Parathyroid adenoma (tissue), 2 donors: ENCODE measurements around the gene OCLN.
"Not testable (repeated sequence)": the region's sequence is repeated elsewhere in the genome, so short reads cannot be mapped to it uniquely, and the experiment has no call there.

Source experiments
- H2AFZ ChIP-seq: fragments of 300-600 bp; sonication (generic); one replicate; pipeline ENCODE4 v1.7.0; 2017; ENCODE audit warnings: antibody characterized with exemption, mild to moderate bottlenecking
- H3K27ac ChIP-seq: fragments of 300-600 bp; sonication (generic); one replicate; pipeline ENCODE4 v1.7.0; 2017
- H3K27me3 ChIP-seq: fragments of 300-600 bp; sonication (generic); one replicate; pipeline ENCODE4 v1.7.0; 2017; ENCODE audit warnings: low read length; ENCODE audit not compliant: control insufficient read depth, insufficient read depth
- H3K36me3 ChIP-seq: fragments of 300-600 bp; sonication (generic); one replicate; pipeline ENCODE4 v1.7.0; 2017; ENCODE audit warnings: low read length; ENCODE audit not compliant: control insufficient read depth, insufficient read depth
- H3K4me1 ChIP-seq: fragments of 300-600 bp; sonication (generic); one replicate; pipeline ENCODE4 v1.7.0; 2017; ENCODE audit warnings: control low read depth
- H3K4me2 ChIP-seq: fragments of 300-600 bp; sonication (generic); one replicate; pipeline ENCODE4 v1.7.0; 2017; ENCODE audit warnings: low read length
- H3K4me3 ChIP-seq: fragments of 300-600 bp; sonication (generic); one replicate; pipeline ENCODE4 v1.7.0; 2017; ENCODE audit warnings: low read depth, low read length
- H3K79me2 ChIP-seq: fragments of 300-600 bp; sonication (generic); one replicate; pipeline ENCODE4 v1.7.0; 2017; ENCODE audit warnings: control low read depth
- H3K9ac ChIP-seq: fragments of 300-600 bp; sonication (generic); one replicate; pipeline ENCODE4 v1.7.0; 2017; ENCODE audit warnings: mild to moderate bottlenecking
- H3K9me3 ChIP-seq: fragments of 300-600 bp; sonication (generic); one replicate; pipeline ENCODE4 v1.7.0; 2017; ENCODE audit warnings: low read length; ENCODE audit not compliant: control insufficient read depth
- TF ChIP-seq, protein P1 (sequence below): fragments of 300-600 bp; sonication (generic); IDR thresholded peaks from one replicate; pipeline ENCODE4 v1.7.0; 2017; ENCODE audit warnings: antibody characterized with exemption, mild to moderate bottlenecking
- donor health status: primary hyperparathyroidism.

Gene OCLN

DNA sequence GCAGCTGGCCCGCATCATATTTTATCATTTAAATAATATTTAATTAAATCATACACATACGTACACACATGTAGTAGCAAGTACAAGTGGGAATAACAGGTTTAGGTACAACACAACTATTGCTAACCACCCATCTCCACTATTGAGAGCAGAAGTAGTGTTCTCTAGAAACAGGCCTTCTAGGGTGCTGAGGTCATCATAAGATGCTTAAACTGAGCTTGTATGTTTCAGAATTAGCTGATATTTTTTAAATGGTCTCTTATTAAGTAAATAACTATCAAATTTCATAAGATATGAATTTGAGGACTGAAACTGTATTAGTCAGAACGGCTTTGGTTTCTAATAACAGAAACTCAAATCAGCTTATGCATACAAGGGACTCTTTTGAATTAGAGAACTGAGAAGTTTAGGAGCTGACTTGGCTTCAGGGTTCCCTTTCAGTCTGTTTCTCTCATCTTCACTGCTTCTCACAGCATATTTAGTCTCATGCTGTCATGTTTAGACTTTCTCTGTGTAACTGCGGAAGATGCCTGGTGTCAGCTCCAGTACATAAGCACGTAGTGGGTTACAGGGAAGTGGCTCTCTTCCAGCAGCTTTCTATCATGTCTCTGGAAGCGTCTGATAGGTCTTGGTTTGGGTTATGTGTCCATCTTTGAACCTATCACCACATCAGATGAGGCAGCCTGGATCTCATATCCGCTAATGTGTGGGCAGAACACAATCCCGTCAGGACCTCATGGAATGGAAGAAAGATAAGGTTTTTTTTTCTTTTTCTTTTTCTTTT is 25.0 kb upstream of the OCLN start:
- no peaks in the 10 kb centered on the region for H3K36me3 ChIP-seq
- no peak overlapping the region for H3K4me3 ChIP-seq
- TF ChIP-seq, protein P1, sequence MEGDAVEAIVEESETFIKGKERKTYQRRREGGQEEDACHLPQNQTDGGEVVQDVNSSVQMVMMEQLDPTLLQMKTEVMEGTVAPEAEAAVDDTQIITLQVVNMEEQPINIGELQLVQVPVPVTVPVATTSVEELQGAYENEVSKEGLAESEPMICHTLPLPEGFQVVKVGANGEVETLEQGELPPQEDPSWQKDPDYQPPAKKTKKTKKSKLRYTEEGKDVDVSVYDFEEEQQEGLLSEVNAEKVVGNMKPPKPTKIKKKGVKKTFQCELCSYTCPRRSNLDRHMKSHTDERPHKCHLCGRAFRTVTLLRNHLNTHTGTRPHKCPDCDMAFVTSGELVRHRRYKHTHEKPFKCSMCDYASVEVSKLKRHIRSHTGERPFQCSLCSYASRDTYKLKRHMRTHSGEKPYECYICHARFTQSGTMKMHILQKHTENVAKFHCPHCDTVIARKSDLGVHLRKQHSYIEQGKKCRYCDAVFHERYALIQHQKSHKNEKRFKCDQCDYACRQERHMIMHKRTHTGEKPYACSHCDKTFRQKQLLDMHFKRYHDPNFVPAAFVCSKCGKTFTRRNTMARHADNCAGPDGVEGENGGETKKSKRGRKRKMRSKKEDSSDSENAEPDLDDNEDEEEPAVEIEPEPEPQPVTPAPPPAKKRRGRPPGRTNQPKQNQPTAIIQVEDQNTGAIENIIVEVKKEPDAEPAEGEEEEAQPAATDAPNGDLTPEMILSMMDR: no peak
- H2AFZ ChIP-seq: no peak overlapping the region
- H3K27ac ChIP-seq: no peak overlapping the region
- no peaks in the 10 kb centered on the region for H3K79me2 ChIP-seq
- H3K9me3 ChIP-seq: no peaks in the 10 kb centered on the region
- no peaks in the 10 kb centered on the region for H3K27me3 ChIP-seq
- no peak overlapping the region for H3K4me2 ChIP-seq
- no peaks in the 10 kb centered on the region for H3K4me1 ChIP-seq
- no peak overlapping the region for H3K9ac ChIP-seq

GRCh38 chr5:69468631-69469030 is 24.0 kb upstream of the OCLN start:
- H3K4me1 ChIP-seq: no peaks in the 10 kb centered on the region
- no peaks in the 10 kb centered on the region for H3K27me3 ChIP-seq
- no peak overlapping the region for H3K4me2 ChIP-seq
- no peaks in the 10 kb centered on the region for H3K9me3 ChIP-seq
- H3K79me2 ChIP-seq: no peaks in the 10 kb centered on the region
- H3K4me3 ChIP-seq: no peak overlapping the region
- no peaks in the 10 kb centered on the region for H3K36me3 ChIP-seq
- TF ChIP-seq, protein P1: no peak
- H3K27ac ChIP-seq: no peak overlapping the region
- no peak overlapping the region for H2AFZ ChIP-seq
- H3K9ac ChIP-seq: no peak overlapping the region

DNA sequence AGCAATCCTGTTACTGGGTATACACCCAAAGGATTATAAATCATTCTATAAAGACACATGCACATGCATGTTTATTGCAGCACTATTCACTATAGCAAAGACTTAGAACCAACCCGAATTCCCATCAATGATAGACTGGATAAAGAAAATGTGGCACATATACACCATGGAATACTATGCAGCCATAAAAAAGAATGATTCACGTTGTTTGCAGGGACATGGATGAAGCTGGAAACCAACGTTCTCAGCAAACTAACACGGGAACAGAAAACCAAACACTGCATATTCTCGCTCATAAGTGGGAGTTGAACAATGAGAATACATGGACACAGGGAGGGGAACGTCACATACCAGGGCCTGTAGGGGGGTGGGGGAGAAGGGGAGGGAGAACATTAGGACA is 21.1 kb upstream of the OCLN start:
- H3K27ac ChIP-seq, H3K4me1 ChIP-seq, H3K27me3 ChIP-seq, H3K9ac ChIP-seq, H2AFZ ChIP-seq, H3K9me3 ChIP-seq, H3K79me2 ChIP-seq, H3K4me2 ChIP-seq, H3K4me3 ChIP-seq, H3K36me3 ChIP-seq: not testable (repeated sequence)

GRCh38 chr5:69472535-69473143 is 20.0 kb upstream of the OCLN start:
- H3K36me3 ChIP-seq, H3K4me1 ChIP-seq, H3K27me3 ChIP-seq, H3K9ac ChIP-seq, H3K9me3 ChIP-seq, H2AFZ ChIP-seq, H3K4me3 ChIP-seq, H3K4me2 ChIP-seq, H3K79me2 ChIP-seq, H3K27ac ChIP-seq: not testable (repeated sequence)

GRCh38 chr5:69477170-69477569 is 15.4 kb upstream of the OCLN start:
- H3K27ac ChIP-seq: no peak overlapping the region
- H3K27me3 ChIP-seq: no peaks in the 10 kb centered on the region
- H3K36me3 ChIP-seq: no peaks in the 10 kb centered on the region
- no peaks in the 10 kb centered on the region for H3K9me3 ChIP-seq
- H3K4me2 ChIP-seq: no peak overlapping the region
- H2AFZ ChIP-seq: no peak overlapping the region
- H3K4me3 ChIP-seq: no peak overlapping the region
- H3K9ac ChIP-seq: no peak overlapping the region
- H3K79me2 ChIP-seq: no peaks in the 10 kb centered on the region
- no peaks in the 10 kb centered on the region for H3K4me1 ChIP-seq
- TF ChIP-seq, protein P1: no peak

- H3K9ac ChIP-seq, H3K4me2 ChIP-seq, H3K4me3 ChIP-seq, H3K79me2 ChIP-seq, H3K27ac ChIP-seq, H3K9me3 ChIP-seq, H2AFZ ChIP-seq, H3K4me1 ChIP-seq, H3K27me3 ChIP-seq, H3K36me3 ChIP-seq: not testable (repeated sequence)
Measured at GRCh38 chr5:69478296-69478695, 14.3 kb upstream of the OCLN start.
